HG02973 (cell line): ENCODE data around the gene PHOSPHO2.
"Not testable (repeated sequence)": the region's sequence is repeated elsewhere in the genome, so short reads cannot be mapped to it uniquely, and the experiment has no call there.

ENCODE experiments used
- ATAC-seq: cut with Tn5 transposase; IDR thresholded peaks from one replicate; pipeline ENCODE4 v1.9.1; 2021; ENCODE audit warnings: moderate library complexity; ENCODE audit not compliant: unreplicated experiment

PHOSPHO2 gene

GRCh38 chr2:169683425-169684134, 10.7 kb upstream of the PHOSPHO2 start:
- no peak for ATAC-seq

- ATAC-seq, result no peak
Measured at GRCh38 chr2:169684135-169684565, 10.1 kb upstream of the PHOSPHO2 start.

- ATAC-seq, result not testable (repeated sequence)
Measured at GRCh38 chr2:169684712-169685111, 9.6 kb upstream of the PHOSPHO2 start.

- ATAC-seq, result not testable (repeated sequence)
Measured at GRCh38 chr2:169686825-169687224, 7.4 kb upstream of the PHOSPHO2 start.

GRCh38 chr2:169687943-169688342, 6.3 kb upstream of the PHOSPHO2 start:
- ATAC-seq, result not testable (repeated sequence)

- ATAC-seq, result no peak
Measured at GRCh38 chr2:169690958-169691357, 3.3 kb upstream of the PHOSPHO2 start.

GRCh38 chr2:169692718-169693117, 1.6 kb upstream of the PHOSPHO2 start:
- no peak for ATAC-seq

- ATAC-seq, result no peak
Measured at GRCh38 chr2:169693360-169693759, 909 bp upstream of the PHOSPHO2 start.

GRCh38 chr2:169694894-169695260, 608 bp downstream of the PHOSPHO2 start:
- no peak for ATAC-seq

- ATAC-seq, result no peak
Measured at GRCh38 chr2:169696381-169696780, 2.1 kb downstream of the PHOSPHO2 start.

- ATAC-seq, result not testable (repeated sequence)
Measured at GRCh38 chr2:169699173-169699572, 4.9 kb downstream of the PHOSPHO2 start.

GRCh38 chr2:169702996-169703395, 8.7 kb downstream of the PHOSPHO2 start:
- ATAC-seq, result no peak

- no peak for ATAC-seq
Measured at GRCh38 chr2:169704160-169704708, 10.0 kb downstream of the PHOSPHO2 start.

- no peak for ATAC-seq
Measured at GRCh38 chr2:169705927-169706326, 11.7 kb downstream of the PHOSPHO2 start.

- no peak for ATAC-seq
Measured at GRCh38 chr2:169707626-169708025, 13.4 kb downstream of the PHOSPHO2 start.

GRCh38 chr2:169709331-169709730, 15.1 kb downstream of the PHOSPHO2 start:
- ATAC-seq, result no peak

- ATAC-seq, result no peak
Measured at GRCh38 chr2:169709981-169710380, 15.7 kb downstream of the PHOSPHO2 start.

GRCh38 chr2:169711751-169712509, 17.7 kb downstream of the PHOSPHO2 start:
- ATAC-seq, result no peak

- no peak for ATAC-seq
Measured at GRCh38 chr2:169712791-169713227, 18.5 kb downstream of the PHOSPHO2 start.

GRCh38 chr2:169713331-169713730, 19.1 kb downstream of the PHOSPHO2 start:
- no peak for ATAC-seq

GRCh38 chr2:169714699-169715098, 20.4 kb downstream of the PHOSPHO2 start:
- no peak for ATAC-seq
